MCF 10A (cell line): ENCODE results near the gene THADA. TPM values are rescaled to one million over a fixed set of nuclear protein-coding genes. Genes with fewer than 3 reads are reported as not detected.
"Not testable (repeated sequence)": the region's sequence is repeated elsewhere in the genome, so short reads cannot be mapped to it uniquely, and the experiment has no call there.

Experiments
- BruUV-seq: library from RNA; stranded (reverse); fragments of 400-500 nt; replicated peaks from 2 replicates; lab custom pipeline; 2021; lab: Mats Ljungman, UMichigan
- CTCF ChIA-PET: fragments of 300-600 bp; sonication (Branson Sonifier 250); formaldehyde crosslinking; extraction: SDS; loops from one replicate; lab custom pipeline; 2021; ENCODE audit warnings: antibody characterized with exemption, inconsistent platforms; lab: Yijun Ruan, JAX
- POLR2A ChIA-PET: fragments of 300-600, 350-650 bp; sonication (Branson Sonifier 250); formaldehyde crosslinking; extraction: SDS; loops from one replicate; lab custom pipeline; 2020; ENCODE audit warnings: antibody characterized with exemption, inconsistent platforms; lab: Yijun Ruan, JAX
- DNase-seq: peaks from one replicate; pipeline ENCODE4 v3.0.0-alpha.2; 2018; ENCODE audit not compliant: unreplicated experiment
- H3K27ac Mint-ChIP-seq: one replicate; pipeline ENCODE4 v1.8.0; 2022; ENCODE audit warnings: mild to moderate bottlenecking, low read depth, mixed read lengths; ENCODE audit not compliant: unreplicated experiment
- H3K27me3 Mint-ChIP-seq: one replicate; pipeline ENCODE4 v1.8.0; 2022; ENCODE audit warnings: mixed read lengths; ENCODE audit not compliant: insufficient read depth, unreplicated experiment
- H3K36me3 Mint-ChIP-seq: one replicate; pipeline ENCODE4 v1.8.0; 2022; ENCODE audit warnings: mild to moderate bottlenecking, moderate library complexity, mixed read lengths; ENCODE audit not compliant: insufficient read depth, unreplicated experiment
- H3K4me1 Mint-ChIP-seq: one replicate; pipeline ENCODE4 v1.8.0; 2022; ENCODE audit warnings: mixed read lengths; ENCODE audit not compliant: insufficient read depth, unreplicated experiment
- H3K4me3 Mint-ChIP-seq: one replicate; pipeline ENCODE4 v1.8.0; 2022; ENCODE audit warnings: mild to moderate bottlenecking, moderate library complexity, mixed read lengths; ENCODE audit not compliant: unreplicated experiment
- H3K9me3 Mint-ChIP-seq: one replicate; pipeline ENCODE4 v1.8.0; 2022; ENCODE audit warnings: mixed read lengths; ENCODE audit not compliant: unreplicated experiment
- CTCF ChIP-seq: fragments of 200-600 bp; IDR thresholded peaks from one replicate; pipeline ENCODE4 v1.8.0; 2022; ENCODE audit warnings: antibody characterized with exemption, mild to moderate bottlenecking; ENCODE audit not compliant: unreplicated experiment
- intact Hi-C: fragments of 100-400 bp; cut with micrococcal nuclease; formaldehyde crosslinking; loops from 2 replicates; pipeline ENCODE4 v1.14.1; 2022
- total RNA-seq: library from RNA; stranded (reverse); gene quantifications from 2 replicates; pipeline ENCODE4 v1.2.3, GENCODE V29; 2022

Gene THADA
- total RNA-seq, 1 experiment from 2014 or later = 49.8 TPM

- ChIA-PET POLR2A (interaction anchor here (0.6 to 1.4 kb wide), 3 partner anchors 12 to 399 kb away, joined by 3 to 7 read pairs (median 3); no protein-coding TSS in a partner anchor), CTCF (interaction anchor here (0.6 to 1.3 kb wide), 3 partner anchors 11 to 257 kb away, joined by 3 to 4 read pairs (median 3); no protein-coding TSS in a partner anchor)
- Mint-ChIP-seq H3K27me3 (no peaks in the 10 kb centered on the region), H3K36me3 (peaks cover 65% of the 10 kb centered on the region), H3K4me1 (no peaks in the 10 kb centered on the region), H3K27ac (no peak overlapping the region), H3K4me3 (no peak overlapping the region), H3K9me3 (no peaks in the 10 kb centered on the region)
- no peak for TF ChIP-seq CTCF
- no TSS peak for BruUV-seq
- DNase-seq = no peak
- intact Hi-C loops = no loop called here
Observed at GRCh38 chr2:43553341-43553855, 42.4 kb downstream of the THADA start.

- H3K9me3 Mint-ChIP-seq = no peaks in the 10 kb centered on the region
- intact Hi-C loops = no loop called here
- no peak for DNase-seq
- H3K4me3 Mint-ChIP-seq = no peak overlapping the region
- H3K4me1 Mint-ChIP-seq = no peaks in the 10 kb centered on the region
- no peaks in the 10 kb centered on the region for H3K27me3 Mint-ChIP-seq
- ChIA-PET CTCF (interaction anchor here (0.6 to 0.7 kb wide), 3 partner anchors 9 to 614 kb away, joined by 3 to 4 read pairs (median 3); partner anchors contain the start of gene PLEKHH2), POLR2A (interaction anchor here (0.9 to 1.4 kb wide), 2 partner anchors 11 to 44 kb away, joined by 3 read pairs; partner anchors contain the start of gene THADA)
- H3K36me3 Mint-ChIP-seq = peaks cover 65% of the 10 kb centered on the region
- TF ChIP-seq CTCF = no peak
- no TSS peak for BruUV-seq
- H3K27ac Mint-ChIP-seq = no peak overlapping the region
Observed at GRCh38 chr2:43551990-43552389, 43.8 kb downstream of the THADA start.

DNA sequence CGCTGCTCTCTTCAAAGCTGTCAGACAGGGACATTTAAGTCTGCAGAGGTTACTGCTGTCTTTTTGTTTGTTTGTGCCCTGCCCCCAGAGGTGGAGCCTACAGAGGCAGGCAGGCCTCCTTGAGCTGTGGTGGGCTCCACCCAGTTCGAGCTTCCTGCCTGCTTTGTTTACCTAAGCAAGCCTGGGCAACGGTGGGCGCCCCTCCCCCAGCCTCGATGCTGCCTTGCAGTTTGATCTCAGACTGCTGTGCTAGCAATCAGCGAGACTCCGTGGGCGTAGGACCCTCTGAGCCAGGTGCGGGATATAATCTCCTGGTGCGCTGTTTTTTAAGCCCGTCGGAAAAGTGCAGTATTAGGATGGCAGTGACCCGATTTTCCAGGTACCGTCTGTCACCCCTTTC, 47.5 kb downstream of the THADA start:
- H3K27ac Mint-ChIP-seq, H3K27me3 Mint-ChIP-seq, intact Hi-C loops, CTCF ChIA-PET, H3K4me3 Mint-ChIP-seq, DNase-seq, H3K4me1 Mint-ChIP-seq, H3K9me3 Mint-ChIP-seq, POLR2A ChIA-PET, BruUV-seq: not testable (repeated sequence)
- H3K36me3 Mint-ChIP-seq = peaks cover 43% of the 10 kb centered on the region

DNA sequence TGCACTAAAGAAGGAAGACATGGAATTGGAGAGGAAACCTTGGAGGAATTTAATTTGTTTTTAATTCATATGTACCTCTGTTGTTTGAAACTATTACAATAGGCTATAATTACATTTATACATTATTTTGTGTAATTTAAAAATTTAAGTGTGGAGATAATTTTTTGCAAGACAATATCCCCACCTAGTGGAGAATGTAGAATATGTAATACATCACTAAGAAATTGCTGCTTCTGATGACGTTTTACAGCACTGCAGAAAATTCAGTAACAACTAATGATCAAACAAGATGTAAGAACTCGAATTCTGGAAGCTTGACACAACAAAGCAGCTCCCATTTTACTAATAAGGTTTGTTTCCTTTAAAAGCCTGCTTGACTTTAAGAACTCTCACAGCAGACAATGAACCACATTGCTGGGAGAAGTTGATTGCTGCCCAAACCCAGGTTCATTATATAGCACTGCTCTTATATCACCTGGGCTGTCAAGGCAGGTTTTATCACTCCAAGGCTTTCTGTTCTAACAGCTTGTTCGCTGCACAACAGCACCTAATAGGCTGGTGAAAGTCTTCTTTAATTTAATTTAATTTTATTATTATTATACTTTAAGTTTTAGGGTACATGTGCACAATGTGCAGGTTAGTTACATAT, 53.4 kb downstream of the THADA start:
- intact Hi-C loops = loop anchor here (1.0 to 5.0 kb wide), 3 partner anchors 565 to 713 kb away; no protein-coding TSS in a partner anchor
- peak; percentile 40 for TF ChIP-seq CTCF
- Mint-ChIP-seq H3K27me3 (no peaks in the 10 kb centered on the region), H3K9me3 (no peaks in the 10 kb centered on the region), H3K36me3 (peaks cover 2% of the 10 kb centered on the region), H3K27ac (no peak overlapping the region), H3K4me3 (no peak overlapping the region), H3K4me1 (peaks cover 14% of the 10 kb centered on the region)
- DNase-seq = peak; percentile 64
- BruUV-seq = no TSS peak
- ChIA-PET POLR2A (interaction anchor here (0.7 to 6.9 kb wide), 21 partner anchors 21 to 683 kb away, joined by 3 to 274 read pairs (median 7); partner anchors contain the start of genes THADA and ZFP36L2), CTCF (interaction anchor here (0.6 to 3.0 kb wide), 21 partner anchors 10 to 714 kb away, joined by 3 to 28 read pairs (median 4); no protein-coding TSS in a partner anchor)
